Neural progenitor cell (in vitro differentiated cells): ENCODE results near the gene CCNL2.

Experiments used
- EZH2 ChIP-seq: fragments of 200-600 bp; sonication (generic); IDR thresholded peaks from 2 replicates; pipeline ENCODE4 v1.6.1; 2017; ENCODE audit warnings: antibody characterized with exemption, mild to moderate bottlenecking, moderate library complexity
- EZH2phosphoT487 ChIP-seq: fragments of 200-600 bp; sonication (generic); IDR thresholded peaks from 2 replicates; pipeline ENCODE4 v1.6.1; 2017; ENCODE audit warnings: antibody characterized with exemption
- TF ChIP-seq, protein P1 (sequence below): fragments of 200-600 bp; sonication (generic); IDR thresholded peaks from 2 replicates; pipeline ENCODE4 v1.5.1; 2017; ENCODE audit warnings: antibody characterized with exemption, mild to moderate bottlenecking

DNA sequence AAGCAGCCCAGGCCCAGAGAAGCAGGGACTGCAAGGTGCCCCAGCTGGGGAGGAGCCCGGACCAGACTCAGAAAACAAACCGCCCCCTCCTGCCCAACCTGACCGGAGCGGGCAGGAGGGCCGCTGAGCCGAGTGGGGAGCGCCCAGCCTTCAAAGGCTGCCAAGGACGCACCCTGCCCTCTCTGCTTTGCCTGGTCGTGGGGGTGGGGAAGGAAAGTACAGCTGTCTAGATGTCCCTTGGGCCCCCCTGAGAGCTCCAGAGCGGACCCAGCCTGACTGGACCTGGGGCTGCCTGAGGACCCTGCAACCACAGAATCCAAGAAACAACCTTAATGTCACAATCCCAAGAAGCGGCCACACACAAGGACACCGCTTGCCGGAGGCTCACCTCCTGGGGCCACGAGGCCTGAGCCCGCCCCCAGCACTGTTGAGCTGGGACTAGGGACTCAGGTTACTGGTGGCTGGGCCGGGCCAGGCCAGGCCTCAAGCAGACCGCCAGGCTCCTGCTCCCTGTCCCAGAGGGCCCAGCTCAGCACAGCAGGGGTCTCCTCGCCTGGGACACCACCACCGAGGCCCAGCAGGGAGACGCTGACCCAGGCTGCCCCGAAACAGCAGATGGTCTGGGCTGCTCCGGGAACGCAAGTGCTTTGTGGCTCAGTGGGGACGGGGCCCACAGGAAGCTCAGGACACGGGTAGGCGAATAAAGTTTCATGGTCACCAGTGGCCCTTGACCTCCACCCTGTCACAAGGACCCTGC is 51.3 kb downstream of the CCNL2 start:
- TF ChIP-seq, protein P1, sequence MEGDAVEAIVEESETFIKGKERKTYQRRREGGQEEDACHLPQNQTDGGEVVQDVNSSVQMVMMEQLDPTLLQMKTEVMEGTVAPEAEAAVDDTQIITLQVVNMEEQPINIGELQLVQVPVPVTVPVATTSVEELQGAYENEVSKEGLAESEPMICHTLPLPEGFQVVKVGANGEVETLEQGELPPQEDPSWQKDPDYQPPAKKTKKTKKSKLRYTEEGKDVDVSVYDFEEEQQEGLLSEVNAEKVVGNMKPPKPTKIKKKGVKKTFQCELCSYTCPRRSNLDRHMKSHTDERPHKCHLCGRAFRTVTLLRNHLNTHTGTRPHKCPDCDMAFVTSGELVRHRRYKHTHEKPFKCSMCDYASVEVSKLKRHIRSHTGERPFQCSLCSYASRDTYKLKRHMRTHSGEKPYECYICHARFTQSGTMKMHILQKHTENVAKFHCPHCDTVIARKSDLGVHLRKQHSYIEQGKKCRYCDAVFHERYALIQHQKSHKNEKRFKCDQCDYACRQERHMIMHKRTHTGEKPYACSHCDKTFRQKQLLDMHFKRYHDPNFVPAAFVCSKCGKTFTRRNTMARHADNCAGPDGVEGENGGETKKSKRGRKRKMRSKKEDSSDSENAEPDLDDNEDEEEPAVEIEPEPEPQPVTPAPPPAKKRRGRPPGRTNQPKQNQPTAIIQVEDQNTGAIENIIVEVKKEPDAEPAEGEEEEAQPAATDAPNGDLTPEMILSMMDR = no peak
- TF ChIP-seq EZH2 (no peak), EZH2phosphoT487 (no peak)
